Lung (tissue), 12 donors: ENCODE results near the gene NSUN5. TPM values are rescaled to one million over a fixed set of nuclear protein-coding genes. Genes with fewer than 3 reads are reported as not detected.
"Not testable (repeated sequence)": the region's sequence is repeated elsewhere in the genome, so short reads cannot be mapped to it uniquely, and the experiment has no call there.

ENCODE experiments used
- ATAC-seq: fragments of 200-7000 bp; cut with Tn5 transposase; one replicate; pipeline ENCODE4 v1.9.1; 2020; ENCODE audit warnings: moderate number of reproducible peaks; ENCODE audit not compliant: insufficient read depth, low FRiP score
- DNase-seq, 3 donors: peaks; one replicate each; pipeline ENCODE4 v3.0.0-alpha.2; 2013 to 2017
- H3K27ac ChIP-seq, 2 donors: one replicate each; pipeline ENCODE4 v1.5.1; 2013; ENCODE audit warnings: mild to moderate bottlenecking in 2 of 2, moderate library complexity in 2 of 2, control low read depth in 1 of 2, inconsistent platforms in 1 of 2, low read depth in 1 of 2, low read length in 1 of 2
- H3K27me3 ChIP-seq, 3 donors: one replicate each; pipeline ENCODE4 v1.5.1; 2013; ENCODE audit warnings: low read length in 2 of 3; ENCODE audit not compliant: control insufficient read depth in 3 of 3, insufficient read depth in 3 of 3
- H3K36me3 ChIP-seq, 4 donors: one replicate each; pipeline ENCODE4 v1.5.1; 2013; ENCODE audit warnings: low read length in 4 of 4, mild to moderate bottlenecking in 1 of 4, moderate library complexity in 1 of 4; ENCODE audit not compliant: control insufficient read depth in 4 of 4, insufficient read depth in 4 of 4
- H3K4me1 ChIP-seq, 5 donors: one replicate each; pipeline ENCODE4 v1.5.1; 2013; ENCODE audit warnings: low read length in 5 of 5, mild to moderate bottlenecking in 2 of 5, moderate library complexity in 1 of 5; ENCODE audit not compliant: control insufficient read depth in 5 of 5, insufficient read depth in 5 of 5
- H3K4me3 ChIP-seq: one replicate; pipeline ENCODE4 v1.5.1; 2013; ENCODE audit warnings: mild to moderate bottlenecking, control low read depth, moderate library complexity
- H3K9ac ChIP-seq, 2 donors: one replicate each; pipeline ENCODE4 v1.5.1; 2013; ENCODE audit warnings: low read length in 2 of 2, control low read depth in 1 of 2; ENCODE audit not compliant: insufficient read depth in 1 of 2
- H3K9me3 ChIP-seq, 4 donors: one replicate each; pipeline ENCODE4 v1.5.1; 2013; ENCODE audit warnings: low read length in 3 of 4, mild to moderate bottlenecking in 1 of 4, moderate library complexity in 1 of 4; ENCODE audit not compliant: control insufficient read depth in 4 of 4, insufficient read depth in 3 of 4
- WGBS, 2 donors: extraction: QIAGEN DNeasy Blood & Tissue Kit; methylation state at CpG; one replicate each; pipeline ENCODE4 v1.1.7; 2013; 5-methylcytosine and 5-hydroxymethylcytosine counted together
- polyA plus RNA-seq, 2 donors: library from polyadenylated mRNA; stranded (reverse); fragments of 200-250 nt; gene quantifications; one replicate each; pipeline ENCODE4 v1.2.1, GENCODE V29; 2013
- total RNA-seq, 2 donors: library from RNA; depleted of rRNA in 1 of 2; stranded (reverse); fragments of >200 nt in 1 of 2; gene quantifications; one replicate each; pipeline ENCODE4 v1.2.1, GENCODE V29; 2014 to 2021
- TF ChIP-seq, protein P1 (sequence below): IDR thresholded peaks from 2 replicates; pipeline ENCODE4 v1.5.1; 2012; ENCODE audit warnings: mild to moderate bottlenecking; ENCODE audit errors: control extremely low read depth, extremely low read depth
- donor health status: control.
- donor health status: control.
- donor health status: Bipolar disorder and iron deficiency.
- donor health status: healthy.
- donor health status: DM: yes; HTN: yes; CAD: no.

NSUN5 gene
- total and polyA plus RNA-seq, 4 donors, result 14.9 to 35.3 (median 27.8) TPM

DNA sequence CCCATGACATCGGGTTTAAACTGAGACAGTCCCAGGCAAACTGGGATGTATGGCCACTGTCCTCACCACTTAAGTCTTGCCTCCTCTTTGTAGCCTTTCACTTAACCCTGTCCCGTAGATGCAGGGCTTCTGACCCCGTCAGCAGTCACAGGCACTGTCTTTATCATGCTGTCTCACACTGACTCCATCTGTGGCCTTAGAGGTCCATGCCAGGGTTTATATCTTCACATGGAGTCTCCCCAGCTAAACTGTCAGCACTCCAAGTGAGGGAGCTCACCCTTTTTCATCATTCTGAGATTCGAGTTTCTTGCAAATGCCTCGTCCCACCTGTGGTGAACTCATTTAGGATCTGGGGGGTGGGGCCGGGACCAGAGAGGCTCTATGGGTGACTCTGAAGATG, 22.1 kb upstream of the NSUN5 start:
- Histone ChIP-seq H3K4me1 (peaks cover 0 to 7% (median 0%) of the 10 kb centered on the region in 5 donors), H3K27me3 (no peaks in the 10 kb centered on the region), H3K36me3 (no peaks in the 10 kb centered on the region), H3K9ac (no peak overlapping the region), H3K9me3 (peaks cover 0 to 1% (median 0%) of the 10 kb centered on the region in 4 donors), H3K27ac (no peak overlapping the region), H3K4me3 (no peak overlapping the region)
- DNase-seq (no peak), ATAC-seq (no peak)
- TF ChIP-seq, protein P1, sequence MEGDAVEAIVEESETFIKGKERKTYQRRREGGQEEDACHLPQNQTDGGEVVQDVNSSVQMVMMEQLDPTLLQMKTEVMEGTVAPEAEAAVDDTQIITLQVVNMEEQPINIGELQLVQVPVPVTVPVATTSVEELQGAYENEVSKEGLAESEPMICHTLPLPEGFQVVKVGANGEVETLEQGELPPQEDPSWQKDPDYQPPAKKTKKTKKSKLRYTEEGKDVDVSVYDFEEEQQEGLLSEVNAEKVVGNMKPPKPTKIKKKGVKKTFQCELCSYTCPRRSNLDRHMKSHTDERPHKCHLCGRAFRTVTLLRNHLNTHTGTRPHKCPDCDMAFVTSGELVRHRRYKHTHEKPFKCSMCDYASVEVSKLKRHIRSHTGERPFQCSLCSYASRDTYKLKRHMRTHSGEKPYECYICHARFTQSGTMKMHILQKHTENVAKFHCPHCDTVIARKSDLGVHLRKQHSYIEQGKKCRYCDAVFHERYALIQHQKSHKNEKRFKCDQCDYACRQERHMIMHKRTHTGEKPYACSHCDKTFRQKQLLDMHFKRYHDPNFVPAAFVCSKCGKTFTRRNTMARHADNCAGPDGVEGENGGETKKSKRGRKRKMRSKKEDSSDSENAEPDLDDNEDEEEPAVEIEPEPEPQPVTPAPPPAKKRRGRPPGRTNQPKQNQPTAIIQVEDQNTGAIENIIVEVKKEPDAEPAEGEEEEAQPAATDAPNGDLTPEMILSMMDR, result no peak
- WGBS, 2 donors, result 79 to 89% methylated on average over 6 of the region's 6 CpGs

DNA sequence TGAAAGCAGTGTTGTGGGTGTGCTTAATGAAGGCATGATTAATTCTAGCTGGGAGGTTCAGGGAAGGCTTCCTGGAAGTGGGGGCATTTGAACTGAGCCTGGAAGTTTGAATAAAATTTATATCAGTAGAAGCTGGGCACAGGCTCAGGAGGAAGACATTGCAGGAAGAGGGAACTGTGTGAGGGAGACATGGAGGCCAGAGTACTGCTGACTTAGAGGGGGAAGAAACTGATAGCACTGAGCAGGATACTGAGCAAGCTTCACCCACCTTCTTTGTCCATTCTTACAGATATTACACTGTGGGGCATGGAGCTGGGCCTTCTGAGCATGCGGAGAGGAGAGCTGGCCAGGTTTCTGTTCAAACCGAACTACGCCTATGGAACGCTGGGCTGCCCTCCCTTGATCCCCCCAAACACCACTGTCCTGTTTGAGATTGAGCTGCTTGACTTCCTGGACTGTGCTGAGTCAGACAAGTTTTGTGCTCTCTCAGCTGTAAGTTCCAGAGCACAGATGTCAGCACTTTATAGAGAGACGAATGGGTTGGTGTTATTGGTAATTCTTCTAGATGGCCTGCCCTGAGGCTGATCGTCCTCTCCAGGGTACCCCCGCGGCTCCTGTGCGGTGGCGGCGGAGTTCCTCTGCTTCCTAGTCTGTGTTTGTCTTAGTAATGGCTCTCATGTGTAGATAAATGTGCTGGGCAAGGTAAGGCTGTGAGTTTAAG, 21.4 kb upstream of the NSUN5 start:
- ATAC-seq (no peak), DNase-seq (peak in 2 of 3 donors; percentile 57 to 63)
- no peak overlapping the region for H3K9ac ChIP-seq
- H3K4me3 ChIP-seq, result no peak overlapping the region
- H3K36me3 ChIP-seq, result no peaks in the 10 kb centered on the region
- TF ChIP-seq, protein P1, result no peak
- no peak overlapping the region for H3K27ac ChIP-seq
- H3K4me1 ChIP-seq, result peaks cover 0 to 7% (median 0%) of the 10 kb centered on the region in 5 donors
- peaks cover 0 to 1% (median 0%) of the 10 kb centered on the region in 4 donors for H3K9me3 ChIP-seq
- 52 to 55% methylated on average over 11 of the region's 11 CpGs for WGBS, 2 donors
- no peaks in the 10 kb centered on the region for H3K27me3 ChIP-seq

DNA sequence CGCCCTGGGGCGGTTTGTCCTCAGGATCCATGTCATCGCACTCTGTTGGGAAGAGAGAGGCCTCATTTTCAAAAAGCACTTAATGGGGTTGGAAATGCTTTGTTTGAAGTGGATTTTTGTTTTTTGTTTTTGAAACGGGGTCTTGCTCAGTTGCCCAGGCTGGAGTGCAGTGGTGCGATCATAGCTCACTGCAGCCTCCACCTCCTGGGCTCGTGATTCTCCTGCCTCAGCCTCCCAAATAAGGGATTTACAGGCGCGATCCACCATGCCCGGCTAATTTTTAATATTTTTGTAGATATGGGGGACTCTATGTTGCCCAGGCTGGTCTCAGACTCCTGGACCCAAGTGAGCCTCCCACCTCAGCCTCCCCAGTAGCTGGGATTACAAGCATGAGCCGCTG, 20.1 kb upstream of the NSUN5 start:
- no peak overlapping the region for H3K4me3 ChIP-seq
- no peak overlapping the region for H3K9ac ChIP-seq
- TF ChIP-seq, protein P1, result no peak
- no peak overlapping the region for H3K27ac ChIP-seq
- H3K4me1 ChIP-seq, result peaks cover 0 to 9% (median 2%) of the 10 kb centered on the region in 5 donors
- ATAC-seq, result no peak
- H3K27me3 ChIP-seq, result no peaks in the 10 kb centered on the region
- no peaks in the 10 kb centered on the region for H3K36me3 ChIP-seq
- 95 to 97% methylated on average over 10 of the region's 10 CpGs for WGBS, 2 donors
- DNase-seq, result no peak
- peaks cover 0 to 1% (median 0%) of the 10 kb centered on the region in 4 donors for H3K9me3 ChIP-seq

DNA sequence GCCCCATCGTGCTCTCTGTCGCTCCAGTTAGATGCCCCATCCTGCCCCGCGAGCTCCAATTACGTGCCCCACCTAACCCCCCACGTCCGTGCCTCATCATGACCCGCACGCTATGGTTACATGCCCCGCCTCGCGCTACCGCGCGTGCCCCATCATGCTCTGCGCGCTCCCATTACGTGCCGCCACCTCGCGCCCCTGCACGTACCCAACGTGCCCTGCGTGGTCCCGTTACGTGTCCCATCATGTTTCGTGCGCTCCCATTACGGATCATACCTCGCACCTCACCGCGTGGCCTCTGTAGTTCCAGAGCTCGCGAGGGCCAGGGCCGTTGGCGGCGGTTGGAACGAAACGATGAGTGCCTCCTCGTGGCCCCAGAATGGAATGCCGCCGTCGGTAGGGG, 19.3 kb upstream of the NSUN5 start, which contains the start of the genes FKBP6 and TRIM50:
TSS of gene FKBP6 (plus strand) at position 240 of the 400 bp plus-strand sequence. CDS start 268 bp downstream, outside the sequence.
TSS of gene TRIM50 (minus strand) at position 161 of the 400 bp plus-strand sequence. CDS start 3,295 bp downstream, outside the sequence.
- H3K4me1 ChIP-seq, H3K36me3 ChIP-seq, H3K9ac ChIP-seq, H3K4me3 ChIP-seq, ATAC-seq, H3K27ac ChIP-seq, DNase-seq, H3K27me3 ChIP-seq, H3K9me3 ChIP-seq: not testable (repeated sequence)
- 96% methylated on average over 39 to 43 of the region's 43 CpGs for WGBS, 2 donors

DNA sequence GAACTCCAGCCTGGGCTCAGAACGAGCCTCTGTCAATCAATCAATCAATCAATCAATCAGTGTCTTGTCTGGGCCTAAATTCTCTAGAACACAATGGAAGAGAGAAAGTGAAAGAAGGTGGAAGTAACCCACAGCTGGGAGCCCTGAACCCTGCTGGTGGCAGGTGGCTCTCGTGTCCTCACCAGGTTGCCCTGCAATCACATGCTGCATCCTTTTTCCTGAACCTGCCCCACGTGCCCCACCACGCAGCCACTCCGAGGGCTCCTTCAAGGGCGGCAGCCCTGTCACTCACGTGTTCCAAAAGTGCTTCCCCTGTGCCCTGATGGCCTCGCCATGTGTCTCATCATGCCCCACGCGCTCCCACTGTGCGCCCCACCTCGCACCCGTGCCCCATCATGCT, 18.8 kb upstream of the NSUN5 start:
- DNase-seq, result not testable (repeated sequence)
- WGBS, 2 donors, result 92 to 94% methylated on average over 10 to 11 of the region's 13 CpGs

DNA sequence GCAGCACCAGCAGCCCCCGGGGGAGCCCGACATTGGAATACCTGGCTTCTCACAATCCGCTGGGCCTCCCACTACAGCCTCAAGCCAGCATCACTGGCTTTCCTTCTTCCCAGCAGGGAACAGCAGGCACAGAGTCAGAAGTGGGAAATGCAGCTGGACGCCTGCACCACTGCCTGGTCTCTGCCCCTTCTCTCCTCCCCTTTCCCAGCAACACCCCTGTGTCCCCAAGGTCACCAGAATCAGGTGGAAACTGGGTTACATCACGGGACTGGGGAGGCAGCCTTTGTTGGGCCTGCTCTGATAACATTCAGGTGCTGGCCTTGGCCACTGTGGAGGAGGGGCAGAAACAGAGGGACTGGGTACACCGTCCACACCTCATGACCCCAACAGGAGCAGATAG, 16.8 kb upstream of the NSUN5 start:
- not testable (repeated sequence) for H3K9me3 ChIP-seq, H3K27me3 ChIP-seq, H3K4me1 ChIP-seq, H3K36me3 ChIP-seq, H3K4me3 ChIP-seq, DNase-seq, ATAC-seq, H3K9ac ChIP-seq, H3K27ac ChIP-seq
- 92 to 93% methylated on average over 6 of the region's 6 CpGs for WGBS, 2 donors

More for the DNA sequence above, 18.8 kb upstream of the NSUN5 start:
- ATAC-seq, H3K27ac ChIP-seq, H3K4me1 ChIP-seq, H3K27me3 ChIP-seq, H3K9me3 ChIP-seq, H3K36me3 ChIP-seq, H3K4me3 ChIP-seq, H3K9ac ChIP-seq: not testable (repeated sequence)
